HUES48 (cell line): ENCODE data around the gene RNF167.

Experiments used
- H3K27ac ChIP-seq: one replicate; pipeline ENCODE4 v1.7.0; 2013; ENCODE audit warnings: low read depth, low read length, inconsistent platforms
- H3K27me3 ChIP-seq: 2 replicates; pipeline ENCODE4 v1.6.1; 2013; ENCODE audit warnings: mild to moderate bottlenecking, low read length; ENCODE audit not compliant: control insufficient read depth, insufficient read depth
- H3K36me3 ChIP-seq: 2 replicates; pipeline ENCODE4 v1.6.1; 2013; ENCODE audit warnings: low read length; ENCODE audit not compliant: control insufficient read depth, insufficient read depth
- H3K4me1 ChIP-seq: 2 replicates; pipeline ENCODE4 v1.6.1; 2013; ENCODE audit warnings: mild to moderate bottlenecking, low read length; ENCODE audit not compliant: control insufficient read depth, insufficient read depth
- H3K4me3 ChIP-seq: 2 replicates; pipeline ENCODE4 v1.5.1; 2013; ENCODE audit warnings: mild to moderate bottlenecking, low read depth, low read length
- H3K9ac ChIP-seq: 2 replicates; pipeline ENCODE4 v1.6.1; 2013; ENCODE audit warnings: mild to moderate bottlenecking, low read depth, low read length, moderate library complexity
- H3K9me3 ChIP-seq: 2 replicates; pipeline ENCODE4 v1.6.1; 2013; ENCODE audit warnings: low read length; ENCODE audit not compliant: control insufficient read depth, insufficient read depth

RNF167 gene

DNA sequence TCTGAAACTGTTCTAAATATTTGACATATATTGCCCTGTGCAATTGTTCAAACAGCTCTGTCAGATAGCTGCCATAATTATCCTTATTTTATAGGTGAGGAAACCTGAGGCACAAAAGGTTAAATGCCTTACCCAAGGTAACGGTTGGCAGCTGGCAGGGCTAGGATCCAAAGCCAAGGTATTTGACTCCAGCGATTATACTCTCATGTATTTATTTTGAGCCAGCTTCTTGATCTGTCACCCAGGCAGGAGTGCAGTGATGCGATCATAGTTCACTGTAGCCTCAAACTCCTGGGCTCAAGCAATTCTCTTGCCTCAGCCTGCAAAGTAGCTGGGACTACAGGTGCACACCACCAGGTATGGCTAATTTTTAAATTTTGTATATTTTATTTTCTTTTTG lies 18.0 kb downstream of the RNF167 start:
- H3K36me3 ChIP-seq: peaks cover 16% of the 10 kb centered on the region
- no peak overlapping the region for H3K4me3 ChIP-seq
- H3K4me1 ChIP-seq: peaks cover 7% of the 10 kb centered on the region
- H3K9ac ChIP-seq: no peak overlapping the region
- no peaks in the 10 kb centered on the region for H3K9me3 ChIP-seq
- H3K27ac ChIP-seq: no peak overlapping the region
- H3K27me3 ChIP-seq: no peaks in the 10 kb centered on the region

DNA sequence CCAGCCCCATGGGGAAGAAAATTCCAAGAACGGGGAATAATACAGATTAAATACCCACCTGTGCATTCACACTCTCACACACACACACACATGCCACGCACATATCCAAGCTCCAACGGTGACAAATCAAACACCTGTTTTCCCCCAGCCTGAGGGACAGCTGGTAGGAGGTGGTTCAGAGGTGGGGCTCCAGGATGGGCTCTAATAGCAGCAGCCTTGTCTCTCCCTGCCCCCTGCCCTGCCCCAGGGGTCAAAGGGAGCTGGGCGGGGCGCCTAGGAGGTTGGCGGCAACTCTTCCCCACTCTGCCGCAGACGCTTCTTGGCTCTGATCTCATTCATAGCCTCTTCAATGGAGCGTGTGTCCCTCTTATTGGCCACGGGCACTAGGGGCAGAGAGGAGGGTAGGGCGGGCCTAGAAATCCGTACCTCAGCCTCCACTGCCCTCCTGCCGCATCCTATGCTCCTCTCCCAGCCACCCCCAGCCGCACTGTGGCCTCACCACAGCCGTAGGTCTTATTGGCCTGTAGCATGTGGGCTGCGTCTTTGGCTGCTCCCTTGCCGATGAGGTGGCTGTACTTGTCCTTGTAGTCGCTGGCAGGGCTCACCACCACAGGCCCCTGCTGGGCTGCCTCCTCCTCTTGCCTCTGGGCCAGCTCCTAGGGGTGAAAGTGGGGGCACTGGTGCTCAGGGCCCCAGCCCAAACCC lies 19.3 kb downstream of the RNF167 start:
- Histone ChIP-seq H3K4me1 (peaks cover 7% of the 10 kb centered on the region), H3K36me3 (peaks cover 16% of the 10 kb centered on the region), H3K4me3 (no peak overlapping the region), H3K27me3 (no peaks in the 10 kb centered on the region), H3K9me3 (no peaks in the 10 kb centered on the region), H3K27ac (no peak overlapping the region), H3K9ac (no peak overlapping the region)

- H3K27me3 ChIP-seq: no peaks in the 10 kb centered on the region
- H3K27ac ChIP-seq: peak overlapping the region; percentile 40
- H3K4me3 ChIP-seq: no peak overlapping the region
- H3K9me3 ChIP-seq: peaks cover 3% of the 10 kb centered on the region; the same call in 1 of the 2 replicates
- H3K9ac ChIP-seq: no peak overlapping the region
- peaks cover 20% of the 10 kb centered on the region for H3K36me3 ChIP-seq
- peaks cover 7% of the 10 kb centered on the region for H3K4me1 ChIP-seq
Measured at GRCh38 chr17:4960279-4960922, 20.3 kb downstream of the RNF167 start.

DNA sequence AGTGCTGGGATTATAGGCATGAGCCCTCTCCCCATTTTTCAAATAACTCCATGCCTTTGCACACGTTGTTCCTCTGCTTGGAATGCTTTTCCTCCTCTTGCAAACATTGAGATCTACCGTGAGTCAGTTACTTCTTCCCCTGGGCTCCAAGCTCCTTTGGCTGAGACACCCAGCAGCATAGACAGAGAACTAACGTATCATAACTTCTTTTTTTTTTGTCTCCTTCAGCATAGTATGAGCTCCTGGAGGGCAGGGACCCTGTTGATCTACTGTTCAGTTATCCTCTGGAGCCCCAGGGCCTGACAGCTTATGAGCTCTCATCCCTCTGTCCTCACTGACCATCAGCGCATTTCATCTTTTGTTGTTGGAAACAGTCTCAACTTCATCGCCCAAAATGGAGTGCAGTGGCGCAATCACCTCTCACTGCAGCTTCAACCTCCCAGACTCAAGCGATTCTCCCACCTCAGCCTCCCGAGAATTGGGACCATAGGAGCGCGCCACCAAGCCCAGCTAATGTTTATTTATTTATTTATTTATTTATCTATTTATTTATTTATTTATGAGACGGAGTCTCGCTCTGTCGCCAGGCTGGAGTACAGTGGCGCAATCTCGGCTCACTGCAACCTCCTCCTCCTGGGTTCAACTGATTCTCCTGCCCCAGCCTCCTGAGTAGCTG lies 25.4 kb downstream of the RNF167 start:
- Histone ChIP-seq H3K4me3 (no peak overlapping the region), H3K9me3 (peaks cover 5% of the 10 kb centered on the region; the same call in 1 of the 2 replicates), H3K4me1 (peaks cover 17% of the 10 kb centered on the region), H3K27me3 (no peaks in the 10 kb centered on the region), H3K27ac (no peak overlapping the region), H3K36me3 (peaks cover 19% of the 10 kb centered on the region), H3K9ac (no peak overlapping the region)

DNA sequence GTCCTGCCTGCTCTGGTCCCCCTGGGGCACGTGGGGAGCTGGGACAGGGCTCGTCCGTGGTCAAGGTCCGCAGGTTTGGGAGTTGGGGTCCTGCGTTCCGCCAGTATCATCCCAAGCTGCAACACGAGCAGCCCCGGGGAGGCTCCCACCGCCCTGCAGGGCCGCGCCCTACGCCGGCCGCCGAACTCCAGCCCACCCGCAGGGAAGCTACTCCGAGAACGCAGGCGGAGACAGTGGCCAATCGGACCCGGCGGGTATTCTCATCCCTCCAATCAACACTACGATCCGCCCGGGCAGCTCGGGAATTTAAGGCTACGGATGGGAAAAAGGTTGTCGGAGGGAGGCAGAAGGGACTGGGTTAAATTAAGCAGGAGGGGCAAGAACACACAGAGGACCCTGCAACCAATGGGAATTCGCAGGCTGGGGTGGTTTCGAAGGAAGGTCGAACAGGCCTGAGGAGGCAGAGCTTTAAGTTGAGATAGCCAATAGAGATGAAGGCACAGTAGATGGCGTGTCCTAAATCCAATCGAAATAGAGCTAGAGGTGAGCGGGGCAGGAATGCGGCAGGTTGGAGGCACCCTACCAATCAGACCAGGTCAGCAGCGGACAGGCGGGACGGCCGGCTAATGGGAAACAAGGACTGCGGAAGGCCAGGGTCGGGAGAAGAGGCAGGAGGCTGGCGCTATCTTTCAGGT lies 26.9 kb downstream of the RNF167 start:
- H3K9ac ChIP-seq: peak overlapping the region; percentile 95
- no peaks in the 10 kb centered on the region for H3K27me3 ChIP-seq
- peaks cover 5% of the 10 kb centered on the region; the same call in 1 of the 2 replicates for H3K9me3 ChIP-seq
- peak overlapping the region; percentile 99 for H3K27ac ChIP-seq
- peak overlapping the region; percentile 97 for H3K4me3 ChIP-seq
- peaks cover 12% of the 10 kb centered on the region for H3K4me1 ChIP-seq
- peaks cover 20% of the 10 kb centered on the region for H3K36me3 ChIP-seq

DNA sequence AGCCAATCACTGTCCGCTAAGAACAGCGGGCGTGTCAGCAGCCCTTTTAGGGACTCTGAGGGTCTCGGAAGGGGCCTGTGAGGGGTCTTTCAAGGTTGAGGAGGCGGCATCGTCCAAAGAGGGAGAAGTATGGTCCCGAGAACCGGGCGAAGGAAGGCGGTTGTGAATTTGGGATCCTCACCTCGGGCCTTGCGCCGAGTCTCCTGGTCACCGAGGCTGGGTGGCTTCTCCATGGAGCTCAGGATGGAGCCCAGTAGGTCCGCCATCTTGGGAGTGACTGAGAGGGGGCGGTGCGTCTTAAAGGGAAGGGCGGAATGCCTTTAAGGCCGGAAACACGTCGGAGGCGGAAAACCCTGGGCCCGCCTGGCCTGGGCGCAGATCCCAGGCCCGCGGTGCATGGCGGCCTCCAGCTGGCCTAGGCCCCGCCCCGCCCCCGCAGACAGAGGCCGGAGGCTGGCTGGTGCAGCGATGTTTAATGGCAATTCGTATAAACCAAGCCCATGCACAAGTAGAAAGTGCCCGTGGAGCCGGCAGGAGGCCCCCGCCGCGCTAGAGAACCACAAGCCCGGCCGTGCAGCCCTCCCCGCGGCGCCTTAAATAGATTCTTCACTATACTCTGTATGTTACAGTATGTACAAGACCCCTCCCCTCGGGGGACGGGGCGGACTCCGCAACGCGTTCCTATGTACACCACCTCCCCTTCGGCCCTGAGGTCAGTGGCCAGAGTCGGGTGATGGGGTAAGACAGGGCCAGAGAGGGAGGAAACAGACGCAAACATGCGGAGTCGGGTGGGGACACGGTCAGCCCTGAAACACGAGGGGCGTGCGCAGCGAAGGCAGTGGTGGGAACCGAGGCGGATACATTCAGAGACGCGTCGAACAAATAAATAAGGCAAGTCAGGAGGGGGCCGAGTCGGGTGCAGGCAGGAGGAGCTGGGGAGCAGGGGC lies 27.7 kb downstream of the RNF167 start, which contains the start of gene SPAG7:
Gene SPAG7, minus strand, starts transcription at position 279 of the 947 bp plus-strand sequence. Its CDS starts 13 bp downstream, at position 266.
- Histone ChIP-seq H3K27me3 (no peaks in the 10 kb centered on the region), H3K4me3 (peak within 1 kb of the TSS; percentile 97), H3K9me3 (peaks cover 5% of the 10 kb centered on the region; the same call in 1 of the 2 replicates), H3K4me1 (peaks cover 12% of the 10 kb centered on the region), H3K36me3 (peaks cover 20% of the 10 kb centered on the region), H3K9ac (peak within 1 kb of the TSS; percentile 95), H3K27ac (peak within 1 kb of the TSS; percentile 99)

GRCh38 chr17:4968486-4969046 lies 28.5 kb downstream of the RNF167 start:
- H3K36me3 ChIP-seq: peaks cover 20% of the 10 kb centered on the region
- peak overlapping the region; percentile 57 for H3K9ac ChIP-seq
- H3K4me1 ChIP-seq: peaks cover 12% of the 10 kb centered on the region
- peak overlapping the region; percentile 97 for H3K4me3 ChIP-seq
- H3K27me3 ChIP-seq: no peaks in the 10 kb centered on the region
- peaks cover 5% of the 10 kb centered on the region; the same call in 1 of the 2 replicates for H3K9me3 ChIP-seq
- peak overlapping the region; percentile 99 for H3K27ac ChIP-seq

- Histone ChIP-seq H3K27ac (peak overlapping the region; percentile 99), H3K9me3 (peaks cover 5% of the 10 kb centered on the region; the same call in 1 of the 2 replicates), H3K4me3 (peak overlapping the region; percentile 97), H3K27me3 (peaks cover under 1% of the 10 kb centered on the region; the same call in 1 of the 2 replicates), H3K9ac (peak overlapping the region; percentile 53), H3K36me3 (peaks cover 20% of the 10 kb centered on the region), H3K4me1 (peaks cover 12% of the 10 kb centered on the region)
Measured at GRCh38 chr17:4969047-4969550, 29.0 kb downstream of the RNF167 start.

- peaks cover 12% of the 10 kb centered on the region for H3K4me1 ChIP-seq
- peaks cover 6% of the 10 kb centered on the region for H3K27me3 ChIP-seq
- H3K36me3 ChIP-seq: peaks cover 20% of the 10 kb centered on the region
- peaks cover 5% of the 10 kb centered on the region; the same call in 1 of the 2 replicates for H3K9me3 ChIP-seq
- H3K4me3 ChIP-seq: peak overlapping the region; percentile 97
- H3K9ac ChIP-seq: peak overlapping the region; percentile 53; the same call in 1 of the 2 replicates
- peak overlapping the region; percentile 99 for H3K27ac ChIP-seq
Measured at GRCh38 chr17:4969551-4970173, 29.6 kb downstream of the RNF167 start.
